Jurkat, Clone E6-1 (cell line): ENCODE measurements around the gene MAS1. TPM values are rescaled to one million over a fixed set of nuclear protein-coding genes. Genes with fewer than 3 reads are reported as not detected.
"Not testable (repeated sequence)": the region's sequence is repeated elsewhere in the genome, so short reads cannot be mapped to it uniquely, and the experiment has no call there.

Experiments
- DNase-seq: peaks from one replicate; pipeline ENCODE4 v3.0.0-alpha.2; 2011; ENCODE audit warnings: low read depth, low spot score
- H3K4me3 ChIP-seq: 2 replicates; pipeline ENCODE4 v1.5.1; 2011; ENCODE audit warnings: mild to moderate bottlenecking, low read length, control low read depth, moderate library complexity
- polyA plus RNA-seq: library from polyadenylated mRNA; unstranded; fragments of >200 nt; gene quantifications from one replicate; pipeline ENCODE4 v1.2.1, GENCODE V29; 2012; ENCODE audit warnings: missing spikeins; ENCODE audit not compliant: insufficient read length, insufficient read depth

The MAS1 gene
- polyA plus RNA-seq: not detected

GRCh38 chr6:159890792-159891191, at the start of gene MAS1:
TSS of gene MAS1 (plus strand) at chr6:159890988. CDS start at chr6:159906956, 15,968 bp downstream.
- DNase-seq: no peak

DNA sequence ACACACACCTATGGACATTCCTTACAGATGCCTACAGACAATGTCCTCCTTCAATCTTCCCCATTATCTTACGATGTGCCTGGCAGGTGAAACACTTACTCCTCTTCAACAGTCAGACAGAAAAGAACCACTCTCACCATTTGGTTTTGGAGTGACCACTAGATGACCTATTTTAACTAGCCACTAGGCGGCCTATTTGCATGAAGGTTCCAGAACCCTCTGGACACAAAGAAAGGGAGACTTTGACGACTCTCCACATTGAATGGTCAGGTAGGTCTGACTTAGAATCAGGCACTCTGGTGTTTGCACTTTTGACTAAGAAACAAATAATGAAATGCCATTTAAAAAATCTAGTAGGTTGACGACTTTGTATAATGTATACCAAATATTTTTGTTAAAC, 48.8 kb upstream of the MAS1 start:
- H3K4me3 ChIP-seq: no peak overlapping the region
- DNase-seq: no peak

More at GRCh38 chr6:159890792-159891191, at the start of gene MAS1:
- H3K4me3 ChIP-seq: no peak within 1 kb of the TSS

DNA sequence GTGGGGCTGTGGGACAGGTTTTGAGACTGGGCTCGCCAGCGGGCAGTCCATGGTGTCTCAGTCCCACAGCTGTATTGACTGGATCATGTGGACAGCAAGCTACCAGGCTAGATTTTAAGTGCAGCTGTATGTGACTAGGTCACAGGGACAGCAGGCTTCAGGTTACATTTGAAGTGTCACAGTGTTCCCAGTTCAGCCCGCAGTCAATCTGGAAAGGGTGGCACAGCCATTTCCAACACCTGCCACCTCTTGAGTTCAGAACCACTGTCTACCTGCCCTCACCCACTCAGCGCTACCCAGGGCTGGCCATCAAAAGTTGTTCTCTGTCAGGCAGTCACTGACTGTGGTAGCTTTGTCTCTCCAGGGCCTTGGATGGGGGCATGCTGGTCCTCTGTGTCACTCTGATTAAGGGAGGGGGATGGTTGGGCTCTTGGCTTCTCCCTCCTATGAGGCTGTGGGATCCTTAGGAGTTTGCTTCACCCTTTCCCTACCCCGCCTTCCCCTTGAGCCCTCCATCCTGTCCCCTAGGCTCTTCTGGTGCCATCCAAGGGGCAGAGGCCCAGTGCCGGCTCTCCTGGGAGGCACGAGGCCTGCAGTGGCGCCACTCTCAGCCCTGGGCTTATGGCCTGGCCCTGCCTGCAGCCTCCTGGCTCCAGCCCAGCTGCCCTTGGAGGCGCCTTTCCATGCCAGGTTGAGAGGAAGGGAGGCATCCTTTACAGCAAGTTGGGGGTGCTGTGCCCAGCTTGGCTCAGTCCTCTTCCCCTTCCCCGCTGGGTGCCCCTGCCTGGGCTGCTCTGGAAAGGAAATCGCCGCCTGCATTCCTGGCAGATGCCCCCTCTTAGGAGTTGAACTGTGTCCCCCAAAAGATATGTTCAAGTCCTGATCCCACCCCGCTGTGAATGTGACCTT, 45.8 kb upstream of the MAS1 start:
- no peak overlapping the region for H3K4me3 ChIP-seq
- no peak for DNase-seq

DNA sequence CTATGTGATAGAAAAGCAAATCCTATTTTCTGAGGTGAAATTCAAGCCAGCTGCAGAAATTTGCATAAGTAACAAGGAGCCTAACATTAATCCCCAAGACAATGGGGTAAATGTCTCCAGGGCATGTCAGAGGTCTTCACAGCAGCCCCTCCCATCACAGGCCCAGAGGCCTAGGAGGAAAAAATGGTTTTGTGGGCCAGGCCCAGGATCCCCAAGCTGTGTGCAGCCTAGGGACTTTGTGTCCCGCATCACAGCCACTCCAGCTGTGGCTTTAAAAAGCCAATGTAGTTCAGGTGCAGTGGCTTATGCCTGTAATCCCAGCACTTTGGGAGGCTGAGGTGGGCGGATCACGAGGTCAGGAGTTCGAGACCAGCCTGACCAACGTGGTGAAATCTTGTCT, 42.2 kb upstream of the MAS1 start:
- H3K4me3 ChIP-seq: not testable (repeated sequence)

DNA sequence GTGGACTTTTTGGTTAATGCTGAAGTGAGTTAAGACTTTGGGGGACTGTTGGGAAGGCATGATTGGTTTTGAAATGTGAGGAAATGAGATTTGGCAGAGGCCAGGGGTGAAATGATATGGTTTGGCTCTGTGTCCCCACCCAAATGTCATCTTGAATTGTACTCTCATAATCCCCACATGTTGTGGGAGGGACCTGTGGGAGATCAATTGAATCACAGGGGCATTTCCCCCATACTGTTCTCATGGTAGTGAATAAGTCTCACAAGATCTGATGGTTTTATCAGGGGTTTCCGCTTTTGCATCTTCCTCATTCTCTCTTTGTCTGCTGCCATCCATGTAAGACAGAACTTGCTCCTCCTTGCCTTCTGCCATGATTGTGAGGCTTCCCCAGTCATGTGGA, 40.9 kb upstream of the MAS1 start:
- not testable (repeated sequence) for H3K4me3 ChIP-seq, DNase-seq

More for the DNA sequence above, 42.2 kb upstream of the MAS1 start:
- DNase-seq: not testable (repeated sequence)

DNA sequence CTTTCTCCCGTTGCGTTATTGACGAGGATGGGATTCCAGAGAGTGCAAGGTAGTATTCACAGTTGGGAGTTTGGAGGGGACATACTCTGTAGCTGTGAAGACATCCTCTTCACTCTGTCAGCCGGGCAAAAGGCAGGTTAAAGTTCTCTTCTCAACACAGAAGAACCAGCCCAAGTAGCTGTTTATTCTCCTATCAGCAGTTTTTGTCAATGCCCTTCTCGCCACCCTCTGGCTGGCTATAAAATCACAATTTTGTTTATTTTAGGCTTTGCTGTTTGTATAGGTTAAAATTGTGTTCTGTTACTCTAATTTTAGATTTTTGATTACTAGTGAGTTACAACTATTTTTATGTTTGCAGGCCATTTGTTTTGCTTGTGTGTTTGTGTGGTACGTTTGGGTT, 37.9 kb upstream of the MAS1 start:
- no peak overlapping the region for H3K4me3 ChIP-seq
- DNase-seq: peak; percentile 58

GRCh38 chr6:159853754-159854153, 37.0 kb upstream of the MAS1 start:
- H3K4me3 ChIP-seq: no peak overlapping the region
- DNase-seq: no peak

DNA sequence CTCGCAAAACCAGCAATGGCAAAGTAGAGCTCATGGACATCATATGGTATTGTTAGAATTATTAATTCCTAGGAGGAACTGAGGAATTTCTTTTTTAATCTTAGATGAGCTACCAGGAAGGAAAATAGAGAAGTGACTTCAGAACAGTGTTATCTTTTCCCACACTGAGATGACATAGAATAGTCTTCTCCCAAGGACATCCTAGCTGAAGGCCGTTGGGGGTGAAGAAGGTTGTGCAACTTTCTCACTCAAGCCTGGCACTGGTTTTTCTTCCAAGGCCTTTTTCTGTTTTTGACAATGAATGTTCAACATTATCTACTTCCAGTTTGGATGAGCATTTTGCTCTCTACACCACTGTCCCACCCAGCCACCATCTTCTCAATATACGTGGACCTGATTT, 35.8 kb upstream of the MAS1 start:
- no peak for DNase-seq

GRCh38 chr6:159858259-159858658, 32.5 kb upstream of the MAS1 start:
- no peak overlapping the region for H3K4me3 ChIP-seq
- DNase-seq: no peak

More for the DNA sequence above, 35.8 kb upstream of the MAS1 start:
- H3K4me3 ChIP-seq: no peak overlapping the region

GRCh38 chr6:159860482-159860881, 30.3 kb upstream of the MAS1 start:
- no peak overlapping the region for H3K4me3 ChIP-seq
- DNase-seq: no peak

GRCh38 chr6:159862103-159862502, 28.7 kb upstream of the MAS1 start:
- H3K4me3 ChIP-seq: no peak overlapping the region
- DNase-seq: peak; percentile 88

DNA sequence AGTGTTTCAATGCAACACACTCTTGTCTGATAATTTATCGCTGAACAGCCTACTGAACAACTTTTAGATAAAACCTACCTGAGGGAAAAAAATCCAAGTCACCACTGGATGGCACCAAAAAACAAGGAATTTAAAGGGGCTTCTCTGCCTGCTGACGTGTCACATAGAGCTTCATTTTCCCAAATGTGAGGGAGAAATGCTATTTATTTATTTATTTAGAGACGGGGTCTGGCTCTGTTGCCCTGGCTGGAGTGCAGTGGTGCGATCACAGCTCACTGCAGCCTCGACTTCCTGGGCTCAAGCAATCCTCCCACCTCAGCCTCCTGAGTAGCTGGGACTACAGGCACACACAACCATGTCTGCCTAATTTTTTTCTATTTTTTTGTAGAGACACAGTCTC, 27.4 kb upstream of the MAS1 start:
- peak; percentile 73 for DNase-seq
- H3K4me3 ChIP-seq: not testable (repeated sequence)

DNA sequence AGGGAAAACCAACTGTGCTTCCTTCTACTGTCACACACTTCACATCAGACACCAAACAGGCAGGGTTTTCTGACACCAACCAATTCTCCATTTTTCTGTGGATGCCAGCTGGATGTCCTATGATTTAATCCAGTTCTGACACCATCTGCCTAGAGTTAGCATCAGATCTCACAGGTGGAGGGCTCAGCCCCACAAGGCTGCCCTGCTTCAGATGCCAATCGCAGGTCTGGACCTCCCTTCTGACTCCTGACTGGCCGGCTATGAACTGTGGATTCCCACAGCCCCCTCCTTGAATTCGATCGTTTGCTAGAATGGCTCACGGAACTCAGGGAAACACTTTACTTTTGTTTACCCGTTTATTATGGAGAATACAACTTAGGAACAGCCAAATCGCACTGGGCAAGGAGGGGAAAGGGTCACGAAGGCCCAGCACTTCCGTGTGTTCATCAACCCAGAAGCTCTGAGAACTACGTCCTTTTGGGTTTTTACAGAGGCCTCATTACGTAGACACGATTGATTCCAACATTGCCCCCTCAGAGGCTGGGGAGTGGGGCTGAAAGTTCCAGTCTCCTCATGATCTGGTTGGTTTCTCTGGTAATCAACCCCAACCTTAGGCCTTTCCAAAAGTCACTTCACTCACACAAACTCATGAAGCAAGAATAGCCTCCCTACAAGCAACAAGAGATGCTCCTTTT, 25.4 kb upstream of the MAS1 start:
- no peak overlapping the region for H3K4me3 ChIP-seq
- DNase-seq: no peak

GRCh38 chr6:159866286-159867247, 24.2 kb upstream of the MAS1 start:
- no peak for DNase-seq
- no peak overlapping the region for H3K4me3 ChIP-seq

- DNase-seq: no peak
- H3K4me3 ChIP-seq: no peak overlapping the region
These were observed 19.5 kb upstream of the MAS1 start for GRCh38 chr6:159871241-159871640.

DNA sequence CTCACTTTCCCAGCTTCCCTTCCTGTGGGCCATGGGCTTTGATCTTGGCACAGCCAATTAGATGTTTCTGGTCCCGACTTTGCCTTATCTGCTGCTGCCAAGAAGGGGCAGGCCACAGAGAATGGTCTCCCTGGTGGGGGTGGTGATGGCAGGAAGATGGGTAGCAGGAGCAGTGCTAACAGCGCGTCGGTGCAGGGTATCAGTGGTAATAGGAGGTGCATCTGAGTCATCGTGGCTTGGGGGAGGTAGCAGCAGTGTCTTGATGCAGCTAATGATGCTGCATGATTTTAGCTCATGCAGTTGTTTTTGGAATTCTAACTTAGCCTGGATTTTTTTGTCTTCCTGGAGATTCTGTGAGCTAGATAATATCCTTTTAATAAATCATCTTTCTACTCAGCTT, 18.9 kb upstream of the MAS1 start:
- DNase-seq: peak; percentile 15
- no peak overlapping the region for H3K4me3 ChIP-seq

GRCh38 chr6:159874435-159874834, 16.4 kb upstream of the MAS1 start:
- DNase-seq: no peak
- no peak overlapping the region for H3K4me3 ChIP-seq

GRCh38 chr6:159875194-159875593, 15.6 kb upstream of the MAS1 start:
- no peak for DNase-seq

GRCh38 chr6:159876242-159876641, 14.5 kb upstream of the MAS1 start:
- DNase-seq: no peak
- H3K4me3 ChIP-seq: no peak overlapping the region

More at GRCh38 chr6:159875194-159875593, 15.6 kb upstream of the MAS1 start:
- no peak overlapping the region for H3K4me3 ChIP-seq
